PFSK-1 (cell line): Measurements from ENCODE around the gene SSX2IP.

Experiments used
- FOXP2 ChIP-seq: optimal IDR thresholded peaks from 2 replicates; pipeline ENCODE3; 2011; ENCODE audit warnings: borderline replicate concordance, control low read depth, inconsistent platforms; ENCODE audit not compliant: insufficient read depth; ENCODE audit errors: extremely low read length, extremely low read depth
- POLR2AphosphoS5 ChIP-seq: IDR thresholded peaks from 2 replicates; pipeline ENCODE4 v1.6.1; 2012; ENCODE audit warnings: low read depth, mild to moderate bottlenecking, control low read depth, low read length, moderate library complexity
- REST ChIP-seq, 2 experiments: IDR thresholded peaks; 2 replicates each; pipeline versions ENCODE4 v1.6.1 to v1.8.0; 2011 to 2012; ENCODE audit warnings: low read depth in 2 of 2, low read length in 2 of 2, control low read depth in 1 of 2, inconsistent platforms in 1 of 2, mild to moderate bottlenecking in 1 of 2, moderate library complexity in 1 of 2; ENCODE audit not compliant: insufficient read depth in 1 of 2
- SIN3A ChIP-seq: IDR thresholded peaks from 2 replicates; pipeline ENCODE4 v1.6.1; 2012; ENCODE audit warnings: mild to moderate bottlenecking, low read length, moderate library complexity, borderline replicate concordance; ENCODE audit not compliant: insufficient read depth
- TAF1 ChIP-seq: IDR thresholded peaks from 2 replicates; pipeline ENCODE4 v1.6.1; 2012; ENCODE audit warnings: low read length, control low read depth, borderline replicate concordance; ENCODE audit not compliant: insufficient read depth

The SSX2IP gene

DNA sequence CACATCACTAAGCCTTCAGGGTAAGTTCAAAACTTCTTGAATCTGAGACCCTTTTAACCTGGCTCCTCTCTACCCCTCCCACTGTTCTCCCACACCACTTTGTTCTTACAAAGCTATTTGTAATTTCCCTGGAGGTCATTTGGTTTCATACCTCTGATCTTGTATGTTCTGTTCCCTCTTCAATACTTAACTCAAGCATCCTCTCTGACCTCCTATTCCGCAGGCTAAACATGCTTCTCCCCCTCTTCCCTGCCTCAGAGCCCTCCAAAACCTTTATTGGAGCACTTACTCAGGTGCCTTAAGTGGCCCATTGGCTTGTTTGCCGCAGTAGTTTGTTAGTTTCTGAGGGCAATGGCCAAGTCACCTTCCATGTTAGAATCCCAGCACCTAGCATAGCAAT is 54.8 kb downstream of the SSX2IP start:
- TF ChIP-seq POLR2AphosphoS5 (no peak), REST (IDR thresholded peaks at IDR 0.05; ENCODE audit: insufficient read depth in 1 of 2, low read depth in 2 of 2, low read length in 2 of 2) (no peak), SIN3A (no peak)

GRCh38 chr1:84634536-84635205 is 55.6 kb downstream of the SSX2IP start:
- TF ChIP-seq POLR2AphosphoS5, result no peak
- TF ChIP-seq FOXP2, result no peak
- TF ChIP-seq SIN3A, result no peak
- no peak for TF ChIP-seq TAF1

- TF ChIP-seq TAF1, result no peak
- no peak for TF ChIP-seq POLR2AphosphoS5
- no peak for TF ChIP-seq FOXP2
- peak; percentile 47; the same call in 1 of the 2 replicates for TF ChIP-seq SIN3A
- TF ChIP-seq REST (IDR thresholded peaks at IDR 0.05; ENCODE audit: insufficient read depth in 1 of 2, low read depth in 2 of 2, low read length in 2 of 2), result 0 out of 4 replicates have a peak, but pooled peaks of 1 of the 2 experiments have one; percentile 25
These were observed 57.4 kb downstream of the SSX2IP start for GRCh38 chr1:84632673-84633434.

- no peak for TF ChIP-seq FOXP2
- TF ChIP-seq POLR2AphosphoS5, result no peak
- no peak for TF ChIP-seq TAF1
- TF ChIP-seq REST (IDR thresholded peaks at IDR 0.05; ENCODE audit: insufficient read depth in 1 of 2, low read depth in 2 of 2, low read length in 2 of 2), result no peak
- no peak for TF ChIP-seq SIN3A
These were observed 58.1 kb downstream of the SSX2IP start for GRCh38 chr1:84632137-84632536.

DNA sequence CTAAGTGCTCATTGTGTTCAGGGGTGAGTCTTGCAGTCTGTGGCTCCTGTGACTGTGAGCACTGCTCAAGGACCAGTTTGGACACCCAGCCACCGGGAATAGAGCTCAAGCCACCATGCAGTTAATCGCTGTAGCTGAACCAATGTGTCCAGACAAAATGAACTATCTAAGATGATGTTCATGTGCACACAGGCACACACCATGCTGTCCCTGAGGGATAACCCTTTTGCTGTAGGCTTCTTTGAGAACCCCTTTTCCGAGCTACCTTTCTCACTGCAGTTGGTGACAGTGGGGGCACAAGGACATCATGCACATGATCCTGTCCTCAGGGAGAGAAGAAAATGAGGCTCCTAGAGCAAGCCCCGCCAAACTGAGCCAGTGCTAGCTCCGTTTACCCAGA is 65.4 kb downstream of the SSX2IP start:
- TF ChIP-seq REST (IDR thresholded peaks at IDR 0.05; ENCODE audit: insufficient read depth in 1 of 2, low read depth in 2 of 2, low read length in 2 of 2) (no peak), FOXP2 (no peak), SIN3A (no peak), POLR2AphosphoS5 (no peak)
